Endothelial cell of umbilical vein (primary cell): ENCODE results near the gene DGKI. TPM values are rescaled to one million over a fixed set of nuclear protein-coding genes. Genes with fewer than 3 reads are reported as not detected.

Source experiments
- BruUV-seq: library from RNA; stranded (reverse); fragments of 400-500 nt; replicated peaks from 2 replicates; lab custom pipeline; 2021; lab: Mats Ljungman, UMichigan
- CTCF ChIA-PET: fragments of 300-600, 350-600 bp; sonication (Branson Sonifier 250); formaldehyde crosslinking; loops from one replicate; lab custom pipeline; 2021; ENCODE audit warnings: antibody characterized with exemption, inconsistent platforms; lab: Charles Lee
- POLR2A ChIA-PET: fragments of 300-600, 350-600 bp; sonication (Branson Sonifier 250); formaldehyde crosslinking; loops from one replicate; lab custom pipeline; 2021; ENCODE audit warnings: antibody characterized with exemption, inconsistent platforms; lab: Charles Lee
- DNase-seq: peaks from one replicate; pipeline ENCODE4 v3.0.0-alpha.2; 2011; ENCODE audit warnings: low read depth, low spot score
- FAIRE-seq: peaks from 2 replicates; lab custom pipeline; 2011; peaks lifted over from hg19 to GRCh38; lab: Jason Lieb, UNC
- H2AFZ ChIP-seq: 2 replicates; pipeline ENCODE4 v1.6.0; 2012; ENCODE audit warnings: low read depth, low read length, control low read depth, inconsistent platforms
- H3K27ac ChIP-seq: 2 replicates; pipeline ENCODE4 v1.5.1; 2011; ENCODE audit warnings: low read depth, mild to moderate bottlenecking, control low read depth, low read length, moderate library complexity; ENCODE audit not compliant: insufficient read depth
- H3K27me3 ChIP-seq, 2 experiments: 2 replicates each; pipeline versions ENCODE4 v1.6.0 to v1.6.1; 2011; ENCODE audit warnings: low read length in 2 of 2, mixed read lengths in 1 of 2; ENCODE audit not compliant: control insufficient read depth in 2 of 2, insufficient read depth in 2 of 2
- H3K36me3 ChIP-seq, 2 experiments: 2 replicates in 1 of 2; 3 replicates in 1 of 2; pipeline ENCODE4 v1.5.1; 2011; ENCODE audit warnings: low read length in 2 of 2, mild to moderate bottlenecking in 1 of 2, moderate library complexity in 1 of 2; ENCODE audit not compliant: control insufficient read depth in 2 of 2, insufficient read depth in 2 of 2; ENCODE audit errors: extremely low read depth in 1 of 2
- H3K4me1 ChIP-seq: 3 replicates; pipeline ENCODE4 v1.5.1; 2011; ENCODE audit warnings: mild to moderate bottlenecking, low read length; ENCODE audit not compliant: control insufficient read depth, insufficient read depth; ENCODE audit errors: extremely low read depth
- H3K4me2 ChIP-seq: 2 replicates; pipeline ENCODE4 v1.6.1; 2011; ENCODE audit warnings: low read length, control low read depth, mixed read lengths; ENCODE audit not compliant: insufficient read depth
- H3K4me3 ChIP-seq, 3 experiments: fragments of 200-600 bp in 1 of 3; sonication (generic), shearing (Covaris generic) in 1 of 3; replicated peaks in 1 of 3; 2 replicates each; pipeline ENCODE4 v1.5.1; 2011 to 2016; ENCODE audit warnings: control low read depth in 3 of 3, low read length in 3 of 3, mild to moderate bottlenecking in 2 of 3, inconsistent platforms in 1 of 3, low read depth in 1 of 3, moderate library complexity in 1 of 3; ENCODE audit not compliant: insufficient read depth in 1 of 3
- H3K79me2 ChIP-seq: 2 replicates; pipeline ENCODE4 v1.6.0; 2012; ENCODE audit warnings: low read length, inconsistent platforms; ENCODE audit not compliant: control insufficient read depth, insufficient read depth
- H3K9ac ChIP-seq: replicated peaks from 2 replicates; pipeline ENCODE3; 2011; ENCODE audit warnings: low read length, control low read depth; ENCODE audit not compliant: insufficient read depth; ENCODE audit errors: extremely low read depth
- H3K9me1 ChIP-seq: replicated peaks from 3 replicates; pipeline ENCODE4 v1.6.0; 2011; ENCODE audit warnings: mild to moderate bottlenecking, low read length; ENCODE audit not compliant: control insufficient read depth, insufficient read depth; ENCODE audit errors: extremely low read depth
- H3K9me3 ChIP-seq: replicated peaks from 2 replicates; pipeline ENCODE4 v1.5.1; 2012; ENCODE audit warnings: low read length, inconsistent platforms; ENCODE audit not compliant: control insufficient read depth, insufficient read depth
- H4K20me1 ChIP-seq: replicated peaks from 2 replicates; pipeline ENCODE3; 2011; ENCODE audit warnings: mild to moderate bottlenecking, low read length; ENCODE audit not compliant: control insufficient read depth, insufficient read depth; ENCODE audit errors: extremely low read depth
- CTCF ChIP-seq, 2 donors: IDR thresholded peaks; 1 replicate in 1 of 2; 2 replicates in 1 of 2; pipeline ENCODE4 v1.5.1; 2011; ENCODE audit warnings: low read length in 2 of 2, mild to moderate bottlenecking in 2 of 2, moderate library complexity in 2 of 2, control low read depth in 1 of 2, inconsistent platforms in 1 of 2, low read depth in 1 of 2; ENCODE audit not compliant: insufficient read depth in 1 of 2; ENCODE audit errors: extremely low read depth in 1 of 2
- EZH2 ChIP-seq: IDR thresholded peaks from 2 replicates; pipeline ENCODE4 v1.6.1; 2012; ENCODE audit warnings: borderline replicate concordance, low read depth, mild to moderate bottlenecking, moderate library complexity, low read length, inconsistent platforms; ENCODE audit not compliant: severe bottlenecking
- FOS ChIP-seq: IDR thresholded peaks from 2 replicates; pipeline ENCODE4 v1.6.1; 2011; ENCODE audit warnings: mild to moderate bottlenecking, low read length, moderate library complexity, borderline replicate concordance; ENCODE audit not compliant: insufficient read depth
- GATA2 ChIP-seq: IDR thresholded peaks from 2 replicates; pipeline ENCODE4 v1.7.0; 2011; ENCODE audit warnings: low read depth, mild to moderate bottlenecking, moderate library complexity, mixed read lengths, low read length; ENCODE audit not compliant: insufficient read length, insufficient read depth
- JUN ChIP-seq: IDR thresholded peaks from 2 replicates; pipeline ENCODE4 v1.6.1; 2011; ENCODE audit warnings: borderline replicate concordance, low read depth; ENCODE audit not compliant: insufficient read length, insufficient read depth
- MAX ChIP-seq: IDR thresholded peaks from 2 replicates; pipeline ENCODE4 v1.6.1; 2011; ENCODE audit not compliant: insufficient read depth, insufficient read length
- MYC ChIP-seq: IDR thresholded peaks from one replicate; pipeline ENCODE4 v1.6.1; 2011; ENCODE audit warnings: mild to moderate bottlenecking, low read depth, low read length
- POLR2A ChIP-seq: IDR thresholded peaks from 2 replicates; pipeline ENCODE4 v1.6.1; 2012; ENCODE audit warnings: low read depth, mild to moderate bottlenecking, control low read depth, low read length
- POLR2AphosphoS5 ChIP-seq: IDR thresholded peaks from 2 replicates; pipeline ENCODE4 v1.6.1; 2012; ENCODE audit warnings: low read depth, mild to moderate bottlenecking, control low read depth, low read length, moderate library complexity; ENCODE audit not compliant: insufficient read depth
- dilution Hi-C: fragments of 300-500 bp; cut with MboI; formaldehyde crosslinking; loops from one replicate; pipeline ENCODE4 v1.15.0; 2019; ENCODE audit warnings: low sequenced_read_pairs; ENCODE audit not compliant: extremely low pct_ligation_motif_present
- intact Hi-C: fragments of 100-400 bp; cut with micrococcal nuclease; formaldehyde crosslinking; loops from one replicate; pipeline ENCODE4 v1.10.0; 2022
- polyA plus RNA-seq, 4 experiments: library from polyadenylated mRNA; depleted of rRNA in 3 of 4; stranded (reverse) in 3 of 4; unstranded in 1 of 4; fragments of >200 nt; gene quantifications; 2 replicates each; pipeline versions ENCODE4 v1.2.1 to v1.2.3, GENCODE V29; 2011 to 2012; ENCODE audit warnings: missing spikeins in 1 of 4
- total RNA-seq: library from RNA; stranded (reverse); gene quantifications from 2 replicates; pipeline ENCODE4 v1.2.3, GENCODE V29; 2021

DGKI gene
- total and polyA plus RNA-seq, 2 donors (not counting 3 experiments of a cell fraction or from before 2014, with no cell fraction given), result 0.11 to 0.51 TPM

DNA sequence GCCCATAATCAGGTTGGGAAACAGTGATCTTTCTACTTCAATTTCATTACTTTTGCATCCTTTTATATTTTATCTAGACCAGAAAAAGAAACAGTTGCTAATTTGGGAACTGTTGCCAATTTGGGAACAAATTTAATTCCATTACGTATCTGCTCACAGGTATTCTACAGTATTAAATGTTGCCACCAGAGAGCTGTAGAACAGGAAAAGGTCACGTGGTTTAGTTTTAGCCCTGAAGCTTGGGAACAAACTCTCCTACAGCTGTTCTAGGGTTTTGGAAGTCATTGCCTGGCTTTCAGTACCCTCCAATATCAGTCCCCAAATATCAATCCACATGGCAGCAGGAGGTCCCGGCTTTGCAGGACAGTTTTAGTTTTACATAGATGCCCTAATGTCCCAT is 172.7 kb downstream of the DGKI start:
- no peaks in the 10 kb centered on the region for H3K4me1 ChIP-seq
- H3K36me3 ChIP-seq, result no peaks in the 10 kb centered on the region
- no peak overlapping the region for H2AFZ ChIP-seq
- intact Hi-C loops, result no loop called here
- FAIRE-seq (no peak), DNase-seq (no peak)
- H3K4me3 ChIP-seq, result no peak overlapping the region
- CTCF ChIA-PET, result interaction anchor here (1.6 kb wide), 1 partner anchor 18 kb away, joined by 6 read pairs; no protein-coding TSS in a partner anchor
- no peak overlapping the region for H3K4me2 ChIP-seq
- no peaks in the 10 kb centered on the region for H3K9me1 ChIP-seq
- no peak overlapping the region for H3K27ac ChIP-seq
- dilution Hi-C loops, result no loop called here
- H3K9ac ChIP-seq, result no peak overlapping the region
- no TSS peak for BruUV-seq
- no peaks in the 10 kb centered on the region for H3K9me3 ChIP-seq
- H3K27me3 ChIP-seq, result peaks cover 0 to 2% of the 10 kb centered on the region in 2 experiments
- POLR2A ChIA-PET, result no interaction called here
- H4K20me1 ChIP-seq, result no peaks in the 10 kb centered on the region
- no peak for TF ChIP-seq JUN
- TF ChIP-seq MAX, result no peak
- TF ChIP-seq CTCF (IDR thresholded peaks at IDR 0.05; ENCODE audit: extremely low read depth in 1 of 2, insufficient read depth in 1 of 2, low read depth in 1 of 2, low read length in 2 of 2), result no peak
- TF ChIP-seq MYC, result no peak
- TF ChIP-seq POLR2A, result no peak
- no peak for TF ChIP-seq GATA2
- no peak for TF ChIP-seq POLR2AphosphoS5
- no peak for TF ChIP-seq EZH2
- no peak for TF ChIP-seq FOS
- no peaks in the 10 kb centered on the region for H3K79me2 ChIP-seq
